Upper lobe of left lung (tissue), 6 donors: ENCODE measurements around the gene SOCS1. TPM values are rescaled to one million over a fixed set of nuclear protein-coding genes. Genes with fewer than 3 reads are reported as not detected.

Experiments
- ATAC-seq, 2 donors: fragments of 200-7000 bp; cut with Tn5 transposase; one replicate each; pipeline ENCODE4 v1.9.1; 2022; ENCODE audit warnings: mild to moderate bottlenecking in 2 of 2, moderate library complexity in 2 of 2; ENCODE audit not compliant: low FRiP score in 2 of 2
- DNase-seq, 2 donors: peaks; one replicate each; pipeline ENCODE4 v3.0.0-alpha.2; 2019 to 2020
- H3K27ac ChIP-seq, 4 donors: fragments of 200-600 bp; sonication (generic); one replicate each; pipeline ENCODE4 v1.5.1; 2016 to 2019
- H3K27me3 ChIP-seq, 4 donors: fragments of 200-600 bp; sonication (generic); one replicate each; pipeline ENCODE4 v1.5.1; 2017 to 2019
- H3K36me3 ChIP-seq, 4 donors: fragments of 200-600 bp; sonication (generic); one replicate each; pipeline ENCODE4 v1.5.1; 2016 to 2019
- H3K4me1 ChIP-seq, 4 donors: fragments of 200-600 bp; sonication (generic); one replicate each; pipeline ENCODE4 v1.5.1; 2018 to 2019
- H3K4me3 ChIP-seq, 4 donors: fragments of 200-600 bp; sonication (generic); one replicate each; pipeline ENCODE4 v1.5.1; 2017 to 2019; ENCODE audit warnings: mild to moderate bottlenecking in 2 of 4, moderate library complexity in 1 of 4
- H3K9me3 ChIP-seq, 4 donors: fragments of 200-600 bp; sonication (generic); one replicate each; pipeline ENCODE4 v1.5.1; 2018 to 2019
- CTCF ChIP-seq, 6 experiments: fragments of 450-650 bp in 4 of 6; fragments of 200-600 bp in 2 of 6; sonication (generic) in 2 of 6; IDR thresholded peaks; one replicate each; pipeline ENCODE4 v1.5.1; 2016 to 2019; ENCODE audit warnings: antibody characterized with exemption in 6 of 6
- EP300 ChIP-seq, 4 donors: sonication (generic); formaldehyde crosslinking; IDR thresholded peaks; one replicate each; pipeline ENCODE4 v1.5.1; 2017; ENCODE audit warnings: antibody characterized with exemption in 4 of 4, control low read depth in 2 of 4
- POLR2A ChIP-seq, 4 donors: fragments of 450-650 bp; IDR thresholded peaks; one replicate each; pipeline ENCODE4 v1.5.1; 2016 to 2017; ENCODE audit warnings: antibody characterized with exemption in 4 of 4, mild to moderate bottlenecking in 2 of 4
- POLR2AphosphoS5 ChIP-seq, 2 donors: sonication (generic); formaldehyde crosslinking; IDR thresholded peaks; one replicate each; pipeline ENCODE4 v1.5.1; 2017; ENCODE audit warnings: antibody characterized with exemption in 2 of 2
- WGBS, 2 donors: methylation state at CpG; one replicate each; pipeline ENCODE4 v1.1.5; 2017 to 2018; 5-methylcytosine and 5-hydroxymethylcytosine counted together
- total RNA-seq, 6 donors: library from RNA; depleted of rRNA in 4 of 6; stranded (reverse); fragments of >200 nt in 4 of 6; gene quantifications; one replicate each; pipeline versions ENCODE4 v1.1.0 to v1.2.1, GENCODE V29; 2016 to 2021
- donor health status: DM: no; HTN: no; CAD: no; lungs with moderate emphysema.
- donor health status: DM: no; HTN: yes; CAD: no; lungs with severe emphysema.

SOCS1 gene
- total RNA-seq, 6 donors from 2014 or later: 9.4 to 36.6 (median 18.5) TPM

- H3K27ac ChIP-seq: peak overlapping the region; percentile 41 to 62 (median 60)
These were observed 40.9 kb upstream of the SOCS1 start for GRCh38 chr16:11296706-11297491.

GRCh38 chr16:11296351-11296705, 40.3 kb upstream of the SOCS1 start:
- H3K4me3 ChIP-seq: no peak overlapping the region
- no peaks in the 10 kb centered on the region for H3K36me3 ChIP-seq
- no peak for TF ChIP-seq EP300 (IDR thresholded peaks at IDR 0.05)
- no peak for TF ChIP-seq POLR2A (IDR thresholded peaks at IDR 0.05)
- TF ChIP-seq CTCF (IDR thresholded peaks at IDR 0.05): no peak
- TF ChIP-seq POLR2AphosphoS5 (IDR thresholded peaks at IDR 0.05): no peak
- DNase-seq (no peak), ATAC-seq (no peak)
- peak overlapping the region in 1 of 4 donors; percentile 12 for H3K27ac ChIP-seq
- no peaks in the 10 kb centered on the region for H3K9me3 ChIP-seq
- H3K4me1 ChIP-seq: peaks cover 15 to 22% (median 17%) of the 10 kb centered on the region in 4 donors
- WGBS, 2 donors: 59 to 86% methylated on average over 3 of the region's 3 CpGs
- H3K27me3 ChIP-seq: no peaks in the 10 kb centered on the region

More at GRCh38 chr16:11296706-11297491, 40.9 kb upstream of the SOCS1 start:
- WGBS, 2 donors: 46 to 47% methylated on average over 9 of the region's 10 CpGs
- H3K36me3 ChIP-seq: no peaks in the 10 kb centered on the region
- H3K4me1 ChIP-seq: peaks cover 15 to 22% (median 17%) of the 10 kb centered on the region in 4 donors
- ATAC-seq (peak in 1 of 2 donors; percentile 19), DNase-seq (peak in 1 of 2 donors; percentile 41)
- H3K27me3 ChIP-seq: no peaks in the 10 kb centered on the region
- no peak for TF ChIP-seq CTCF (IDR thresholded peaks at IDR 0.05)
- no peak for TF ChIP-seq POLR2A (IDR thresholded peaks at IDR 0.05)
- no peak for TF ChIP-seq EP300 (IDR thresholded peaks at IDR 0.05)
- no peak for TF ChIP-seq POLR2AphosphoS5 (IDR thresholded peaks at IDR 0.05)
- H3K9me3 ChIP-seq: no peaks in the 10 kb centered on the region
- H3K4me3 ChIP-seq: peak overlapping the region in 2 of 4 donors; percentile 17 to 21

DNA sequence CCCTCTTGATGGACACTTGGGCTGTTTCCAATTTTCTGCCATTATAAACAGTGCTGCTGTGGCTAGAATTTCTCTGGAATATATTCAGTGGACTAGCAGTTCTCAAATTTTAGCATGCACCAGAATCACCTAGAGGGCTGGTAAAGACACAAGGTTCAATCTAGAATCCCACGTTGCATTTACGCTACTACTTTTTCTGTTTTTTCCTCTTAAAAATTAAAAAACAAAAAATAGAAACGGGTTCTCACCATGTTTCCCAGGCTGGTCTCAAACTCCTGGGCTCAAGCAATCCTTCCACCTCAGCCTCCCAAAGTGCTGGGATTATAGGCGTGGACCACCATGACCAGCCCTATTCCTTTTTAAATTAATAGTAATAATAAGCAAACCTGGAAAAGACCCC, 39.7 kb upstream of the SOCS1 start:
- no peaks in the 10 kb centered on the region for H3K36me3 ChIP-seq
- no peak overlapping the region for H3K27ac ChIP-seq

GRCh38 chr16:11292076-11292748, 36.2 kb upstream of the SOCS1 start:
- H3K4me3 ChIP-seq: no peak overlapping the region
- H3K36me3 ChIP-seq: no peaks in the 10 kb centered on the region
- no peak for DNase-seq
- H3K4me1 ChIP-seq: peaks cover 6 to 19% (median 7%) of the 10 kb centered on the region in 4 donors
- no peak for ATAC-seq
- no peaks in the 10 kb centered on the region for H3K9me3 ChIP-seq
- H3K27me3 ChIP-seq: no peaks in the 10 kb centered on the region
- H3K27ac ChIP-seq: no peak overlapping the region
- TF ChIP-seq CTCF (IDR thresholded peaks at IDR 0.05) (no peak), POLR2A (IDR thresholded peaks at IDR 0.05) (no peak), POLR2AphosphoS5 (IDR thresholded peaks at IDR 0.05) (no peak), EP300 (IDR thresholded peaks at IDR 0.05) (no peak)
- 88 to 93% methylated on average over 7 of the region's 7 CpGs for WGBS, 2 donors

More for the DNA sequence above, 39.7 kb upstream of the SOCS1 start:
- Histone ChIP-seq H3K4me1 (peaks cover 15 to 25% (median 17%) of the 10 kb centered on the region in 4 donors), H3K9me3 (no peaks in the 10 kb centered on the region), H3K4me3 (no peak overlapping the region), H3K27me3 (no peaks in the 10 kb centered on the region)
- TF ChIP-seq POLR2A (IDR thresholded peaks at IDR 0.05) (no peak), POLR2AphosphoS5 (IDR thresholded peaks at IDR 0.05) (no peak), EP300 (IDR thresholded peaks at IDR 0.05) (no peak), CTCF (IDR thresholded peaks at IDR 0.05) (no peak)
- no peak for ATAC-seq
- WGBS, 2 donors: 90% methylated on average over 4 of the region's 4 CpGs
- no peak for DNase-seq
